ENCODE measurements around the gene ACTMAP. TPM values are rescaled to one million over a fixed set of nuclear protein-coding genes. Genes with fewer than 3 reads are reported as not detected.

ACTMAP gene
- total and polyA plus RNA-seq, 2 of the 13 experiments (the other 11 are each of a cell fraction or from before 2014, with no cell fraction given): 2.2 to 7.9 TPM

DNA sequence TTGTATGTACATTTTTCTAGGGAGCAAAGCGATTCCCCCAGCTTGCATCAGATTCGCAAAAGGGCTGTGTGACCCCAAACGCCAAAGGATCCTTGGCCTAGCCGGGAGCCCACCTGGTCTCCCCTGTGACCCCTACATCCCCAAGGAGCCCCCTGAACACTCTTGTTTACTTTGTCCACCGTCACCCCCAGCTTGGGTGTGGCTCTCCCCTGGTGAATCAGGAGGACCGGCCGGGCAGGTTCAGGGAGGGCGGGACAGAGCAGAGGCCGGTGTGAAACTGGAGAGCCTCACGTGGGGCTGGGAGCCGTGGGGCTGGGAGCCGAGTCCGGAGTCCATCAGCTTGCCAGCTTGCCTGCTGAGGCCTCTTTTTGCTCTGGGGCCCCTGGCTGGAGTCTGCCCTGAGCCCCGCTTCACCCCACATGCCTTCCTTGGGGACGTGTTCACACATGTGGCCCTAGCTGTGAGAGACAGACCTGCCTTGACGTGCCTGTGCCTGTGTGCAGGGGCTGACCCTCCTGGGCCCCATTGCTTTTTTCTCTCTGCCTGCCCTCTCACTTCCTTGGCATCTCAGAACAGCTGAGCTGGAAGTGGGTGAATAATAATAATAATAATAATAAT lies 31.4 kb downstream of the ACTMAP start (continued):
- TF ChIP-seq, protein P1, sequence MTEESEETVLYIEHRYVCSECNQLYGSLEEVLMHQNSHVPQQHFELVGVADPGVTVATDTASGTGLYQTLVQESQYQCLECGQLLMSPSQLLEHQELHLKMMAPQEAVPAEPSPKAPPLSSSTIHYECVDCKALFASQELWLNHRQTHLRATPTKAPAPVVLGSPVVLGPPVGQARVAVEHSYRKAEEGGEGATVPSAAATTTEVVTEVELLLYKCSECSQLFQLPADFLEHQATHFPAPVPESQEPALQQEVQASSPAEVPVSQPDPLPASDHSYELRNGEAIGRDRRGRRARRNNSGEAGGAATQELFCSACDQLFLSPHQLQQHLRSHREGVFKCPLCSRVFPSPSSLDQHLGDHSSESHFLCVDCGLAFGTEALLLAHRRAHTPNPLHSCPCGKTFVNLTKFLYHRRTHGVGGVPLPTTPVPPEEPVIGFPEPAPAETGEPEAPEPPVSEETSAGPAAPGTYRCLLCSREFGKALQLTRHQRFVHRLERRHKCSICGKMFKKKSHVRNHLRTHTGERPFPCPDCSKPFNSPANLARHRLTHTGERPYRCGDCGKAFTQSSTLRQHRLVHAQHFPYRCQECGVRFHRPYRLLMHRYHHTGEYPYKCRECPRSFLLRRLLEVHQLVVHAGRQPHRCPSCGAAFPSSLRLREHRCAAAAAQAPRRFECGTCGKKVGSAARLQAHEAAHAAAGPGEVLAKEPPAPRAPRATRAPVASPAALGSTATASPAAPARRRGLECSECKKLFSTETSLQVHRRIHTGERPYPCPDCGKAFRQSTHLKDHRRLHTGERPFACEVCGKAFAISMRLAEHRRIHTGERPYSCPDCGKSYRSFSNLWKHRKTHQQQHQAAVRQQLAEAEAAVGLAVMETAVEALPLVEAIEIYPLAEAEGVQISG (CRISPR knock-in tag; IDR thresholded peaks at IDR 0.05): no peak; the same call in 1 of the 2 replicates
- TF ChIP-seq ZNF749 (CRISPR knock-in tag; IDR thresholded peaks at IDR 0.05; ENCODE audit: borderline replicate concordance) (no peak), ZSCAN31 (CRISPR knock-in tag; IDR thresholded peaks at IDR 0.05; ENCODE audit: low read depth) (peak; percentile 65; the same call in 1 of the 2 replicates), PHF21A (CRISPR knock-in tag; IDR thresholded peaks at IDR 0.05) (peak; percentile 84), IRF2 (CRISPR knock-in tag; IDR thresholded peaks at IDR 0.05) (peak; percentile 51; the same call in 1 of the 2 replicates), RAD51 (IDR thresholded peaks at IDR 0.05; ENCODE audit: borderline replicate concordance) (no peak), ZNF326 (CRISPR knock-in tag; IDR thresholded peaks at IDR 0.05; ENCODE audit: borderline replicate concordance) (no peak), RFXAP (CRISPR knock-in tag; IDR thresholded peaks at IDR 0.05; ENCODE audit: borderline replicate concordance) (no peak), FOXO1 (CRISPR knock-in tag; IDR thresholded peaks at IDR 0.05) (peak; percentile 24), HMG20B (CRISPR knock-in tag; conservative IDR thresholded peaks at IDR 0.05) (0 out of 2 replicates have a peak, but pooled peaks have one; percentile 33), MAZ (IDR thresholded peaks at IDR 0.05; ENCODE audit: borderline replicate concordance, low read depth, low read length) (no peak), MAZ (CRISPR knock-in tag; IDR thresholded peaks at IDR 0.05; ENCODE audit: low read depth) (no peak), ONECUT2 (CRISPR knock-in tag; IDR thresholded peaks at IDR 0.05) (no peak), ZSCAN25 (CRISPR knock-in tag; IDR thresholded peaks at IDR 0.05) (peak; percentile 57; the same call in 1 of the 2 replicates), SMAD9 (CRISPR knock-in tag; IDR thresholded peaks at IDR 0.05) (no peak), ZNF615 (CRISPR knock-in tag; IDR thresholded peaks at IDR 0.05; ENCODE audit: borderline replicate concordance) (no peak), HHEX (CRISPR knock-in tag; IDR thresholded peaks at IDR 0.05) (no peak), ZNF382 (CRISPR knock-in tag; IDR thresholded peaks at IDR 0.05; ENCODE audit: borderline replicate concordance) (no peak), ZMYM3 (CRISPR knock-in tag; IDR thresholded peaks at IDR 0.05) (peak; percentile 29; the same call in 1 of the 2 replicates)
- TF ChIP-seq, protein P2, sequence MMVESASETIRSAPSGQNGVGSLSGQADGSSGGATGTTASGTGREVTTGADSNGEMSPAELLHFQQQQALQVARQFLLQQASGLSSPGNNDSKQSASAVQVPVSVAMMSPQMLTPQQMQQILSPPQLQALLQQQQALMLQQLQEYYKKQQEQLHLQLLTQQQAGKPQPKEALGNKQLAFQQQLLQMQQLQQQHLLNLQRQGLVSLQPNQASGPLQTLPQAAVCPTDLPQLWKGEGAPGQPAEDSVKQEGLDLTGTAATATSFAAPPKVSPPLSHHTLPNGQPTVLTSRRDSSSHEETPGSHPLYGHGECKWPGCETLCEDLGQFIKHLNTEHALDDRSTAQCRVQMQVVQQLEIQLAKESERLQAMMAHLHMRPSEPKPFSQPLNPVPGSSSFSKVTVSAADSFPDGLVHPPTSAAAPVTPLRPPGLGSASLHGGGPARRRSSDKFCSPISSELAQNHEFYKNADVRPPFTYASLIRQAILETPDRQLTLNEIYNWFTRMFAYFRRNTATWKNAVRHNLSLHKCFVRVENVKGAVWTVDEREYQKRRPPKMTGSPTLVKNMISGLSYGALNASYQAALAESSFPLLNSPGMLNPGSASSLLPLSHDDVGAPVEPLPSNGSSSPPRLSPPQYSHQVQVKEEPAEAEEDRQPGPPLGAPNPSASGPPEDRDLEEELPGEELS (CRISPR knock-in tag; IDR thresholded peaks at IDR 0.05): peak; percentile 63
- TF ChIP-seq, protein P3, sequence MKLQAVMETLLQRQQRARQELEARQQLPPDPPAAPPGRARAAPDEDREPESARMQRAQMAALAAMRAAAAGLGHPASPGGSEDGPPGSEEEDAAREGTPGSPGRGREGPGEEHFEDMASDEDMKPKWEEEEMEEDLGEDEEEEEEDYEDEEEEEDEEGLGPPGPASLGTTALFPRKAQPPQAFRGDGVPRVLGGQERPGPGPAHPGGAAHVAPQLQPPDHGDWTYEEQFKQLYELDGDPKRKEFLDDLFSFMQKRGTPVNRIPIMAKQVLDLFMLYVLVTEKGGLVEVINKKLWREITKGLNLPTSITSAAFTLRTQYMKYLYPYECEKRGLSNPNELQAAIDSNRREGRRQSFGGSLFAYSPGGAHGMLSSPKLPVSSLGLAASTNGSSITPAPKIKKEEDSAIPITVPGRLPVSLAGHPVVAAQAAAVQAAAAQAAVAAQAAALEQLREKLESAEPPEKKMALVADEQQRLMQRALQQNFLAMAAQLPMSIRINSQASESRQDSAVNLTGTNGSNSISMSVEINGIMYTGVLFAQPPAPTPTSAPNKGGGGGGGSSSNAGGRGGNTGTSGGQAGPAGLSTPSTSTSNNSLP (IDR thresholded peaks at IDR 0.05; ENCODE audit: low read depth, low read length): no peak
- TF ChIP-seq, protein P4, sequence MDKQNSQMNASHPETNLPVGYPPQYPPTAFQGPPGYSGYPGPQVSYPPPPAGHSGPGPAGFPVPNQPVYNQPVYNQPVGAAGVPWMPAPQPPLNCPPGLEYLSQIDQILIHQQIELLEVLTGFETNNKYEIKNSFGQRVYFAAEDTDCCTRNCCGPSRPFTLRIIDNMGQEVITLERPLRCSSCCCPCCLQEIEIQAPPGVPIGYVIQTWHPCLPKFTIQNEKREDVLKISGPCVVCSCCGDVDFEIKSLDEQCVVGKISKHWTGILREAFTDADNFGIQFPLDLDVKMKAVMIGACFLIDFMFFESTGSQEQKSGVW (CRISPR knock-in tag; IDR thresholded peaks at IDR 0.05; ENCODE audit: borderline replicate concordance): no peak
- TF ChIP-seq, protein P5, sequence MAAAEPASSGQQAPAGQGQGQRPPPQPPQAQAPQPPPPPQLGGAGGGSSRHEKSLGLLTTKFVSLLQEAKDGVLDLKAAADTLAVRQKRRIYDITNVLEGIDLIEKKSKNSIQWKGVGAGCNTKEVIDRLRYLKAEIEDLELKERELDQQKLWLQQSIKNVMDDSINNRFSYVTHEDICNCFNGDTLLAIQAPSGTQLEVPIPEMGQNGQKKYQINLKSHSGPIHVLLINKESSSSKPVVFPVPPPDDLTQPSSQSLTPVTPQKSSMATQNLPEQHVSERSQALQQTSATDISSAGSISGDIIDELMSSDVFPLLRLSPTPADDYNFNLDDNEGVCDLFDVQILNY (CRISPR knock-in tag; conservative IDR thresholded peaks at IDR 0.05): no peak
